SH-SY5Y (cell line): ENCODE data around the gene TBRG1.

Source experiments
- GATA2 ChIP-seq: IDR thresholded peaks from 2 replicates; pipeline ENCODE4 v1.6.1; 2011; ENCODE audit warnings: mild to moderate bottlenecking, low read depth, low read length
- GATA3 ChIP-seq: IDR thresholded peaks from 2 replicates; pipeline ENCODE4 v1.6.1; 2011; ENCODE audit warnings: low read depth, mild to moderate bottlenecking, low read length, moderate library complexity

GRCh38 chr11:124581817-124582216 is 40.8 kb upstream of the TBRG1 start:
- TF ChIP-seq GATA3 (no peak), GATA2 (no peak)
